Suprapubic skin (tissue), 4 donors: Measurements from ENCODE around the gene LHX5. TPM values are rescaled to one million over a fixed set of nuclear protein-coding genes. Genes with fewer than 3 reads are reported as not detected.

Experiments
- DNase-seq, 2 donors: peaks; one replicate each; pipeline ENCODE4 v3.0.0-alpha.2; 2019; ENCODE audit warnings: low spot score in 2 of 2
- H3K27ac ChIP-seq: fragments of 200-600 bp; sonication (generic); one replicate; pipeline ENCODE4 v1.5.1; 2019
- H3K27me3 ChIP-seq: fragments of 200-600 bp; sonication (generic); one replicate; pipeline ENCODE4 v1.5.1; 2019
- H3K36me3 ChIP-seq: fragments of 200-600 bp; sonication (generic); one replicate; pipeline ENCODE4 v1.5.1; 2019
- H3K4me1 ChIP-seq: fragments of 200-600 bp; sonication (generic); one replicate; pipeline ENCODE4 v1.5.1; 2019
- H3K4me3 ChIP-seq: fragments of 200-600 bp; sonication (generic); one replicate; pipeline ENCODE4 v1.5.1; 2019; ENCODE audit warnings: mild to moderate bottlenecking
- H3K9me3 ChIP-seq: fragments of 200-600 bp; sonication (generic); one replicate; pipeline ENCODE4 v1.5.1; 2019
- CTCF ChIP-seq, 2 donors: fragments of 200-600 bp in 1 of 2; fragments of 450-650 bp in 1 of 2; sonication (generic) in 1 of 2; IDR thresholded peaks; one replicate each; pipeline ENCODE4 v1.5.1; 2016 to 2019; ENCODE audit warnings: antibody characterized with exemption in 2 of 2, mild to moderate bottlenecking in 1 of 2, moderate library complexity in 1 of 2
- EP300 ChIP-seq: sonication (generic); formaldehyde crosslinking; IDR thresholded peaks from one replicate; pipeline ENCODE4 v1.6.1; 2017; ENCODE audit warnings: antibody characterized with exemption
- POLR2A ChIP-seq, 2 donors: fragments of 450-650 bp; IDR thresholded peaks; one replicate each; pipeline ENCODE4 v1.6.1; 2017; ENCODE audit warnings: antibody characterized with exemption in 2 of 2, mild to moderate bottlenecking in 2 of 2, moderate library complexity in 2 of 2
- POLR2AphosphoS5 ChIP-seq, 3 donors: sonication (generic); formaldehyde crosslinking; IDR thresholded peaks; one replicate each; pipeline ENCODE4 v1.6.1; 2017; ENCODE audit warnings: antibody characterized with exemption in 3 of 3
- WGBS: methylation state at CpG from one replicate; pipeline ENCODE4 v1.1.5; 2018; 5-methylcytosine and 5-hydroxymethylcytosine counted together
- total RNA-seq, 4 donors: library from RNA; depleted of rRNA; stranded (reverse); fragments of >200 nt; gene quantifications; one replicate each; pipeline ENCODE4 v1.1.0, GENCODE V29; 2016

Gene LHX5
- total RNA-seq, 4 donors from 2014 or later = not detected

DNA sequence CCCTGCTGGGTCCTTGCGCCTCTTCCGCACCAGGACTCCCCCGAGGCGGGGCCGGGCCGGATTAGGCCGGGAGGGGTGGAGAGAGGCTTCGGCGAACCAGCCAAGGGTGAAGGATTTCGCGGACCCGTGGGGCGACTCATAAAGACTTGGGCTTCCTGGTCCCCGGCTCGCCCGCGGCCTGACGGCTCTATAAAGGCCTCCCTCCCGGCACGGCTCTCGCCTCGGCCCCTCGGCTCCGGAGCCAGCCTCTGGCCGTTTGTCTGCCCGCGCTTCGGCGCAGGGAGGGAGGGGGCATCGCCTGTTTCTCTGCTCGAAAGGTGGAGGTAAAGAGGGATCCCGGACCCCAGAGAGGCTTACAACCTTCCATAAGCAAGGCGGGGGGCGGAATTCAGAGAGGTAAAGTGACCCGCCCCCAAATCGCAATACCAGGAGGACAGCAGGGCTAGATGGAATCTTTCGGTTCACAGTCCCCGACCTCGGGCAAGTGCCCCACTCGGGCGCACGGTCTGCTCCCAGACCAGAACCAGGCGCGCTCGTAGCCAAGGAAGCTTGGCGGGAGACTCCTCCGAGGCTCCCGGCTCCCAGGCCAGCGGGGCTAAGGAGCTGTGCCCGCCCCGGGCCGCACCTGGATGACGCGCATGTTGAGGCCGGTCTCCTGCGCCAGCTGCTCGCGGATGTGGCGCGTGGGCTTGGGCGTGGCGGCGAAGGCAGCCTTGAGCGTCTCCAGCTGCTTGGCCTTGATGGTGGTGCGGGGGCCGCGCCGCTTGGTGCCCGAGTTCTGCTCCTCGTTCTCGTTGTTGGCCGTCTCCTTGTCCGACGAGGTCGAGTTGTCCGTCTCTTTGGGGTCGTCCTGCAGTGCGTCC, 3.9 kb downstream of the LHX5 start:
- no peak for DNase-seq
- H3K27me3 ChIP-seq = peaks cover 100% of the 10 kb centered on the region
- peaks cover 47% of the 10 kb centered on the region for H3K4me1 ChIP-seq
- no peaks in the 10 kb centered on the region for H3K9me3 ChIP-seq
- H3K4me3 ChIP-seq = peak overlapping the region; percentile 43
- no peaks in the 10 kb centered on the region for H3K36me3 ChIP-seq
- TF ChIP-seq POLR2AphosphoS5 (IDR thresholded peaks at IDR 0.05) (no peak), CTCF (IDR thresholded peaks at IDR 0.05) (no peak), EP300 (no peak), POLR2A (IDR thresholded peaks at IDR 0.05) (no peak)
- no peak overlapping the region for H3K27ac ChIP-seq
- WGBS = 1% methylated on average over 16 of the region's 78 CpGs

- DNase-seq = no peak
- TF ChIP-seq EP300 = no peak
- no peak for TF ChIP-seq POLR2A (IDR thresholded peaks at IDR 0.05)
- no peak for TF ChIP-seq CTCF (IDR thresholded peaks at IDR 0.05)
- TF ChIP-seq POLR2AphosphoS5 (IDR thresholded peaks at IDR 0.05) = no peak
- peaks cover 100% of the 10 kb centered on the region for H3K27me3 ChIP-seq
- no peaks in the 10 kb centered on the region for H3K36me3 ChIP-seq
- H3K4me3 ChIP-seq = peak overlapping the region; percentile 43
- H3K4me1 ChIP-seq = peaks cover 53% of the 10 kb centered on the region
- H3K27ac ChIP-seq = no peak overlapping the region
- H3K9me3 ChIP-seq = no peaks in the 10 kb centered on the region
- no CpG with 5 or more reads among the region's 31 CpGs for WGBS
These were observed 4.5 kb downstream of the LHX5 start for GRCh38 chr12:113467142-113467501.

DNA sequence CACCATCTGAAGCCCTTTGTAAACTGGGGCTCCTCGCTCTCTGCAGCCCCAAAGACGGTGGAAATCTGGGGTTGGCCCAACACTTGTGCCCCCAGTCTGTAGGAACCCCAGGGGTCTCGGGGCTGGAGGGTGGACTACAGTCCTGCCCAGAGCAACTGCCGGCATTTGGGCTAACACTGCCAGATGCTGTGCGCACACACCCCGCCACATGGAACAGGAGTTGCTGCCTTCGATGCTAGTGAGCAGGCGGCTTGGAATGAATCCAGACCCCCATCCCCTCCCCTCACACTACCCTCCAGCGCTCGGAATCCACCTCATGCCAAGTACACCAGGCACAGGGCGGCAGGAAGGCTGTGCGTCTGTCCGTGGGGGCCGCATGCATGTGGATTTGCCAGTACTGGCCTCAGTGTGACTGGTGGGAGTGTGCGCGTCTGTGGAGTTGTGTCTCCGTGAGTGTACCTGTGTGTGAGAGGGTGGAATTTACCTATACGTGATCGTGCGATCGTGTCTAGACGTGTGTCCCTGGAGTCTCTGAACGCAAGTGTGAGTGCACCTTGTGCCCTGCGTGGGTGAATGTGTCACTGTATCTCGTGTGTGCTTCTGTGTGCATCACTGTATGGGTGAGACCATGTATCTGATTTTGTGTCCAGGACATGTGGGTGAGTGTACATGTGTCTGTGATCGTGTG, 5.1 kb downstream of the LHX5 start:
- no peaks in the 10 kb centered on the region for H3K9me3 ChIP-seq
- no peak overlapping the region for H3K27ac ChIP-seq
- DNase-seq = no peak
- no peaks in the 10 kb centered on the region for H3K36me3 ChIP-seq
- H3K4me1 ChIP-seq = peaks cover 53% of the 10 kb centered on the region
- TF ChIP-seq POLR2A (IDR thresholded peaks at IDR 0.05) (no peak), CTCF (IDR thresholded peaks at IDR 0.05) (no peak), POLR2AphosphoS5 (IDR thresholded peaks at IDR 0.05) (no peak)
- H3K27me3 ChIP-seq = peaks cover 100% of the 10 kb centered on the region
- H3K4me3 ChIP-seq = no peak overlapping the region
- 3% methylated on average over 21 of the region's 26 CpGs for WGBS

DNA sequence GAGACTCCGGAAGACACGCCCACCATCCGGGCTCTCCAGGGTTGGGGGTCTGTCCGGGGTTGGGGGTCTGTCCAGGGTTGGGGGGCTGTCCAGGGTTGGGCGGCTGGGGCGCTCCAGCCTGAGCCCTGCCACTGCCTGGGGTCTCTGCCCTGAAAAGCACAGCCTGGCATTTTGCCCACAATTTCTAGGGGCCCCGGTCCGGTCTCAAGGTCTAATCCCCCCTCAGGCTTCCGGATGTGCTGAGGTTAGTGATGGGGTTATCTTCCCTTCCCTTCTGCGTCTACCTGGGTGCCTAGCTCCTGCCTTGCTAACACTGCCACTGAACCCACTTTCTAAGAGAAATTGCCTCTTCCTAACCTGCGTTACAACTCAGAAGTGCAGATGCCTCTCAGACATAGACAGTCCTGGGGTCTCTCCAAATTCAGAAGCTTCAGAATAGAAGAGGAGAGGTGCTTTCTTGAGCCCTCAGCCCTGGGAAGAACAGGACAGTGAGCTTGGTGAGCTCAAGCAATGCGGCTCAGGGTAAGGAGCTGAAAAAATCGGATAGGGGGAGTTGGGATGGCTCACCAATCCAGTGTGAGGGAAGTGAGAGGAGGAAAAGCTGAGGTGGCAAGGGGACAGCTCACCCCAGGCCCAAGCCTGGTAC, 5.7 kb downstream of the LHX5 start:
- H3K4me3 ChIP-seq = no peak overlapping the region
- peaks cover 53% of the 10 kb centered on the region for H3K4me1 ChIP-seq
- WGBS = 3% methylated on average over 13 of the region's 13 CpGs

More for the DNA sequence above, 5.7 kb downstream of the LHX5 start:
- no peak overlapping the region for H3K27ac ChIP-seq
- no peak for TF ChIP-seq POLR2AphosphoS5 (IDR thresholded peaks at IDR 0.05)
- TF ChIP-seq POLR2A (IDR thresholded peaks at IDR 0.05) = no peak
- no peak for TF ChIP-seq CTCF (IDR thresholded peaks at IDR 0.05)
- no peak for TF ChIP-seq EP300
- H3K36me3 ChIP-seq = no peaks in the 10 kb centered on the region
- H3K9me3 ChIP-seq = no peaks in the 10 kb centered on the region
- DNase-seq = no peak
- H3K27me3 ChIP-seq = peaks cover 99% of the 10 kb centered on the region
